ENCODE measurements around the gene EFNA5.
"Not testable (repeated sequence)": the region's sequence is repeated elsewhere in the genome, so short reads cannot be mapped to it uniquely, and the experiment has no call there.

EFNA5 gene

DNA sequence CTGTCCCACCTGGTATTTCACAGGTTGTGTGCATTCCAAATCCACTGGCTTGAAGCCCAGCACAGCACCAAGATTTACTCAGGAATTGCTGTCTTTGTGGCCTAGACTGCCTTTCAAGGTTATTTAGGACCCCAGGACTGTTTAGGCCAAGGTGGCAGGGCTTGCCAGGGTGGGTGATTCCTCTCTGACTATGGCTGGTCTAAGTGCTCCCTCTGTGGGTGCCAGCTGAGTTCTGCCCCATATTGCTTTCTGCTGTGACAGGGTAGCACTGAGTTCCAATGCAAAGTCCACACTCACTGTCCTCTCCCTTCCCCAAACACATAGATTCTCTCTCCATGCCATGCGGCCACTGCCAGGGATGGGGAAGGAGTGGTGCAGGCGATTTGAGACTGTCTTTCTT, 318.2 kb downstream of the EFNA5 start (continued):
- TF ChIP-seq TOX (CRISPR knock-in tag; IDR thresholded peaks at IDR 0.05; ENCODE audit: borderline replicate concordance): no peak

DNA sequence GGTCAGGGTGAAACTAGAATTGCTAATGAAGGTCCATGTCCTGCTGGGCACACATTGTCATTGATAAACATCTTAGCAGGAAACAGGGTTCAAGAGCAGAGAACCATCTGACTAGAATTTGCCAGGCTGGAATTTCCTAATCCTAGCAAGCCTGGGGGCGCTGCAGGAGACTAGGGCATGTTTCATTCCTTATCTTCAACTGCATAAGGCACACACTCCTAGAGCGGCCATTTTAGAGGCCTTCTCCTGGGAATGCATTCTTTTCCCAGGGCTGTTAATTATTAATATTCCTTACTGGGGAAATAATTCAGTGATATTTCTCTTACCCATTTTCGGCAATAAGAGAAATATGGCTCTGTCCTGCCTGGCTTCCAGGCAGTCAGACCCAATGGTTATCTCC, 324.2 kb downstream of the EFNA5 start:
- not testable (repeated sequence) for ATAC-seq

DNA sequence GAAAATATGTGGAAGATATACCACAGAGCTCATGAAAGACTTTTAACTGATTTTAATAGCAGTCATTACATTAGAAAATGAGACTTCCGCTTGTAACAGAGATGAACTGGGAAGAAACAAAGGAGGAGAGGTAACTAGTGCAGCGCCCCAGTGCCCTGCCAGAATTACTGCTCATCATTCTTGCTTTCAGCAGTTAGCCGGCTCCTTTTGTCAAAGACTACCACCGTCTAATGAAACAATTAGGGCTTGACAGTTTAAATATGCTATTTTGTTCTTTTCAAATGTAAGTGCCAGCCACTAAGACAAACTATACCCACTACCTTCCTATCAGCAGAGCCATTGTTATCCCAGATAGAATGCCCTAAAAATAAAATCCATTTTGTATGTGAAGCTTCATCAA, 328.4 kb downstream of the EFNA5 start:
- no peak for TF ChIP-seq RARB (CRISPR knock-in tag; IDR thresholded peaks at IDR 0.05)
- TF ChIP-seq GLIS3 (CRISPR knock-in tag; IDR thresholded peaks at IDR 0.05): no peak
- TF ChIP-seq, protein P1, sequence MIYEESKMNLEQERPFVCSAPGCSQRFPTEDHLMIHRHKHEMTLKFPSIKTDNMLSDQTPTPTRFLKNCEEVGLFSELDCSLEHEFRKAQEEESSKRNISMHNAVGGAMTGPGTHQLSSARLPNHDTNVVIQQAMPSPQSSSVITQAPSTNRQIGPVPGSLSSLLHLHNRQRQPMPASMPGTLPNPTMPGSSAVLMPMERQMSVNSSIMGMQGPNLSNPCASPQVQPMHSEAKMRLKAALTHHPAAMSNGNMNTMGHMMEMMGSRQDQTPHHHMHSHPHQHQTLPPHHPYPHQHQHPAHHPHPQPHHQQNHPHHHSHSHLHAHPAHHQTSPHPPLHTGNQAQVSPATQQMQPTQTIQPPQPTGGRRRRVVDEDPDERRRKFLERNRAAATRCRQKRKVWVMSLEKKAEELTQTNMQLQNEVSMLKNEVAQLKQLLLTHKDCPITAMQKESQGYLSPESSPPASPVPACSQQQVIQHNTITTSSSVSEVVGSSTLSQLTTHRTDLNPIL (CRISPR knock-in tag; IDR thresholded peaks at IDR 0.05; ENCODE audit: low read depth): no peak
- no peak for TF ChIP-seq ZFP3 (CRISPR knock-in tag; IDR thresholded peaks at IDR 0.05)
- TF ChIP-seq OSR1 (CRISPR knock-in tag; IDR thresholded peaks at IDR 0.05): no peak
- TF ChIP-seq ZNF8 (CRISPR knock-in tag; IDR thresholded peaks at IDR 0.05): no peak
- no peak for TF ChIP-seq POU6F1 (CRISPR knock-in tag; IDR thresholded peaks at IDR 0.05; ENCODE audit: borderline replicate concordance, low read depth)
- no peak for TF ChIP-seq BACH2 (CRISPR knock-in tag; IDR thresholded peaks at IDR 0.05; ENCODE audit: borderline replicate concordance)
- no peak for TF ChIP-seq TCF4 (CRISPR knock-in tag; IDR thresholded peaks at IDR 0.05; ENCODE audit: borderline replicate concordance)
- TF ChIP-seq ZFP30 (CRISPR knock-in tag; IDR thresholded peaks at IDR 0.05): no peak
- no peak for TF ChIP-seq CSDC2 (CRISPR knock-in tag; IDR thresholded peaks at IDR 0.05)
- no peak for TF ChIP-seq ZC3H10 (CRISPR knock-in tag; IDR thresholded peaks at IDR 0.05)
- TF ChIP-seq TOX (CRISPR knock-in tag; IDR thresholded peaks at IDR 0.05; ENCODE audit: borderline replicate concordance): no peak
- TF ChIP-seq, protein P2, sequence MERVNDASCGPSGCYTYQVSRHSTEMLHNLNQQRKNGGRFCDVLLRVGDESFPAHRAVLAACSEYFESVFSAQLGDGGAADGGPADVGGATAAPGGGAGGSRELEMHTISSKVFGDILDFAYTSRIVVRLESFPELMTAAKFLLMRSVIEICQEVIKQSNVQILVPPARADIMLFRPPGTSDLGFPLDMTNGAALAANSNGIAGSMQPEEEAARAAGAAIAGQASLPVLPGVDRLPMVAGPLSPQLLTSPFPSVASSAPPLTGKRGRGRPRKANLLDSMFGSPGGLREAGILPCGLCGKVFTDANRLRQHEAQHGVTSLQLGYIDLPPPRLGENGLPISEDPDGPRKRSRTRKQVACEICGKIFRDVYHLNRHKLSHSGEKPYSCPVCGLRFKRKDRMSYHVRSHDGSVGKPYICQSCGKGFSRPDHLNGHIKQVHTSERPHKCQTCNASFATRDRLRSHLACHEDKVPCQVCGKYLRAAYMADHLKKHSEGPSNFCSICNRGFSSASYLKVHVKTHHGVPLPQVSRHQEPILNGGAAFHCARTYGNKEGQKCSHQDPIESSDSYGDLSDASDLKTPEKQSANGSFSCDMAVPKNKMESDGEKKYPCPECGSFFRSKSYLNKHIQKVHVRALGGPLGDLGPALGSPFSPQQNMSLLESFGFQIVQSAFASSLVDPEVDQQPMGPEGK (CRISPR knock-in tag; IDR thresholded peaks at IDR 0.05; ENCODE audit: borderline replicate concordance): no peak
- TF ChIP-seq ZNF70 (CRISPR knock-in tag; IDR thresholded peaks at IDR 0.05): no peak
- TF ChIP-seq ZNF565 (CRISPR knock-in tag; conservative IDR thresholded peaks at IDR 0.05; ENCODE audit: low read depth): no peak
- TF ChIP-seq ARNTL (CRISPR knock-in tag; IDR thresholded peaks at IDR 0.05; ENCODE audit: borderline replicate concordance, low read depth): no peak
- TF ChIP-seq PPARA (CRISPR knock-in tag; IDR thresholded peaks at IDR 0.05; ENCODE audit: borderline replicate concordance): no peak
- TF ChIP-seq SNAI2 (CRISPR knock-in tag; IDR thresholded peaks at IDR 0.05): no peak
- ATAC-seq: no peak

GRCh38 chr5:107341376-107342084, 329.2 kb downstream of the EFNA5 start:
- ATAC-seq: no peak
- TF ChIP-seq, protein P1 (CRISPR knock-in tag; IDR thresholded peaks at IDR 0.05; ENCODE audit: low read depth): no peak
- no peak for TF ChIP-seq POU6F1 (CRISPR knock-in tag; IDR thresholded peaks at IDR 0.05; ENCODE audit: borderline replicate concordance, low read depth)
- no peak for TF ChIP-seq TOX (CRISPR knock-in tag; IDR thresholded peaks at IDR 0.05; ENCODE audit: borderline replicate concordance)
- no peak for TF ChIP-seq ISL1 (CRISPR knock-in tag; IDR thresholded peaks at IDR 0.05)
- no peak for TF ChIP-seq CSDC2 (CRISPR knock-in tag; IDR thresholded peaks at IDR 0.05)
- TF ChIP-seq ZNF8 (CRISPR knock-in tag; IDR thresholded peaks at IDR 0.05): no peak
- no peak for TF ChIP-seq RARB (CRISPR knock-in tag; IDR thresholded peaks at IDR 0.05)
- no peak for TF ChIP-seq SNAI2 (CRISPR knock-in tag; IDR thresholded peaks at IDR 0.05)
- no peak for TF ChIP-seq TCF4 (CRISPR knock-in tag; IDR thresholded peaks at IDR 0.05; ENCODE audit: borderline replicate concordance)
- TF ChIP-seq ZC3H10 (CRISPR knock-in tag; IDR thresholded peaks at IDR 0.05): no peak
- TF ChIP-seq ARNTL (CRISPR knock-in tag; IDR thresholded peaks at IDR 0.05; ENCODE audit: borderline replicate concordance, low read depth): no peak
- no peak for TF ChIP-seq GLIS3 (CRISPR knock-in tag; IDR thresholded peaks at IDR 0.05)
- TF ChIP-seq, protein P2 (CRISPR knock-in tag; IDR thresholded peaks at IDR 0.05; ENCODE audit: borderline replicate concordance): no peak
